ENCODE results near the gene FBXW8.

DNA sequence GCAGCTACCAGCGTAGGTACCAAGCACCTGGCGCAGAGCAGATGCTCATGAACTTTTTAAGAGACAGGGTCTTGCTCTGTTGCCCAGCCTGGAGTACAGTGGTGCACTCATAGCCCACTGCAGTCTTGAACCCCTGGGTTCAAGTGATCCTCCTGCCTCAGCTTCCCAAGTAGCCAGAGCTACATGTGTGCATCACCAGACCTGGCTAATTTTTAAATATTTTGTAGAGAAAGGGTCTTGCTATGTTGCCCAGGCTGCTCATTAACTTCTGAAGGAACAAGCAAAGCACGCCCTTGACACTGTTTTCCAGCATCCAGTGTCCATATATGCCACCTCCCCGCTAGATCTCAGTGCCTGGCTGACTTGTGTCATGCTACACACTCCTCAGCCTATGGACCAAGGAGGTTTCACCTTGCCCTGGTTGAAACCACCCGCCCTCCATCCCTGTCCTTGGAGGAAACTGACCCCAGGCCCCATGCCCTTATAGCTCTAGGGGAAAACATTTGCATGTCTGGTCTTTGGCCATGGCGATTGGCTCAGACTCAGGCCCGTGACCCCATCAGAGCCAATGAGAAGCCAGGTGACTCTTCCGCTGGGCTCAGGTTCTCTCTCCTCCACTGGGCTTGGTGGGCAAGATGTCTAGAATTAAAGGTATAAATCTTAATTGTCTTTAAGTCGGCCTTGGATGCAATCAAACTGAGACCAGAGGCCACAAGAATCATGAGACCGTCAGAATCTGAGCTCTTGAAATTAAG lies 162.2 kb downstream of the FBXW8 start:
- TF ChIP-seq, protein P1, sequence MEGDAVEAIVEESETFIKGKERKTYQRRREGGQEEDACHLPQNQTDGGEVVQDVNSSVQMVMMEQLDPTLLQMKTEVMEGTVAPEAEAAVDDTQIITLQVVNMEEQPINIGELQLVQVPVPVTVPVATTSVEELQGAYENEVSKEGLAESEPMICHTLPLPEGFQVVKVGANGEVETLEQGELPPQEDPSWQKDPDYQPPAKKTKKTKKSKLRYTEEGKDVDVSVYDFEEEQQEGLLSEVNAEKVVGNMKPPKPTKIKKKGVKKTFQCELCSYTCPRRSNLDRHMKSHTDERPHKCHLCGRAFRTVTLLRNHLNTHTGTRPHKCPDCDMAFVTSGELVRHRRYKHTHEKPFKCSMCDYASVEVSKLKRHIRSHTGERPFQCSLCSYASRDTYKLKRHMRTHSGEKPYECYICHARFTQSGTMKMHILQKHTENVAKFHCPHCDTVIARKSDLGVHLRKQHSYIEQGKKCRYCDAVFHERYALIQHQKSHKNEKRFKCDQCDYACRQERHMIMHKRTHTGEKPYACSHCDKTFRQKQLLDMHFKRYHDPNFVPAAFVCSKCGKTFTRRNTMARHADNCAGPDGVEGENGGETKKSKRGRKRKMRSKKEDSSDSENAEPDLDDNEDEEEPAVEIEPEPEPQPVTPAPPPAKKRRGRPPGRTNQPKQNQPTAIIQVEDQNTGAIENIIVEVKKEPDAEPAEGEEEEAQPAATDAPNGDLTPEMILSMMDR (IDR thresholded peaks at IDR 0.05; ENCODE audit: poor library complexity), result no peak
- TF ChIP-seq EZH2 (IDR thresholded peaks at IDR 0.05; ENCODE audit: borderline replicate concordance) (no peak), EZH2phosphoT487 (IDR thresholded peaks at IDR 0.05; ENCODE audit: low read depth, severe bottlenecking, unreplicated experiment) (no peak)
